HG03432 (cell line): Measurements from ENCODE around the gene PITPNB.
A peak's percentile ranks its signal among the peaks of the same experiment; 100 is the strongest.

Source experiments
- ATAC-seq: cut with Tn5 transposase; IDR thresholded peaks from one replicate; pipeline ENCODE4 v1.9.1; 2021; ENCODE audit warnings: mild to moderate bottlenecking, moderate library complexity; ENCODE audit not compliant: unreplicated experiment

The PITPNB gene

GRCh38 chr22:27881421-27881820 is 37.6 kb downstream of the PITPNB start:
- ATAC-seq: no peak

- ATAC-seq: no peak
These were observed 38.2 kb downstream of the PITPNB start for GRCh38 chr22:27880778-27881394.

- ATAC-seq: no peak
These were observed 39.1 kb downstream of the PITPNB start for GRCh38 chr22:27879923-27880322.

GRCh38 chr22:27878541-27878940 is 40.5 kb downstream of the PITPNB start:
- no peak for ATAC-seq

GRCh38 chr22:27877501-27877900 is 41.6 kb downstream of the PITPNB start:
- ATAC-seq: peak; percentile 60

GRCh38 chr22:27876684-27877083 is 42.4 kb downstream of the PITPNB start:
- no peak for ATAC-seq

- no peak for ATAC-seq
These were observed 43.1 kb downstream of the PITPNB start for GRCh38 chr22:27875951-27876350.

GRCh38 chr22:27874764-27875163 is 44.3 kb downstream of the PITPNB start:
- no peak for ATAC-seq

GRCh38 chr22:27874185-27874584 is 44.9 kb downstream of the PITPNB start:
- ATAC-seq: no peak

- ATAC-seq: no peak
These were observed 45.6 kb downstream of the PITPNB start for GRCh38 chr22:27873472-27873871.

GRCh38 chr22:27872488-27872887 is 46.6 kb downstream of the PITPNB start:
- ATAC-seq: no peak

GRCh38 chr22:27871306-27872014 is 47.6 kb downstream of the PITPNB start:
- no peak for ATAC-seq

GRCh38 chr22:27870234-27871191 is 48.5 kb downstream of the PITPNB start:
- ATAC-seq: no peak

GRCh38 chr22:27868732-27869282 is 50.2 kb downstream of the PITPNB start:
- ATAC-seq: no peak

GRCh38 chr22:27867953-27868731 is 50.9 kb downstream of the PITPNB start:
- no peak for ATAC-seq

GRCh38 chr22:27867085-27867952 is 51.7 kb downstream of the PITPNB start:
- no peak for ATAC-seq

- ATAC-seq: no peak
These were observed 52.6 kb downstream of the PITPNB start for GRCh38 chr22:27866135-27867084.

- ATAC-seq: no peak
These were observed 53.6 kb downstream of the PITPNB start for GRCh38 chr22:27865496-27865895.
